Measurements from ENCODE around the gene CREM.
A peak's percentile ranks its signal among the peaks of the same experiment; 100 is the strongest.

The CREM gene

GRCh38 chr10:35153716-35154115 lies 27.1 kb downstream of the CREM start:
- in situ Hi-C loops (cut with MboI; ENCODE audit: low sequenced_read_pairs), result no loop called here

DNA sequence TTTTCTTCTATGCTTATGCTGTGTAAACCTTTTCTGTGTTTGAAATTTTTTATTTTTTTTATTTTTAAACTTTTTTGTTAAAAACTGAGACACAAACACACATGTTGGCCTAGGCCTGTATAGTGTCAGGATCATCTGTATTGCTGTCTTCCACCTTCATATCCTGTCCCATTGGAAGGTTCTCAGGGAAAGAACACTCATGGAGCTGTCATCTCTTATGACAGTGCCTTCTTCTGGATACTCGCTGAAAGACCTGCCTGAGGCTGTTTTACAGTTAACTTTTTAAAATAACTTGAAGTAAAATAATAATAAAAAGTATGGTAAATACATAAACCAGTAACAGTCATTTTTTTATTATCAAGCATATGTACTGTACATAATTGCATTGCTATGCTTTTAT lies 34.1 kb downstream of the CREM start:
- DNase-seq (ENCODE audit: low spot score in 2 of 2), result no peak
- Histone ChIP-seq H3K27me3 (ENCODE audit: low read depth) (no peaks in the 10 kb centered on the region), H3K9me3 (no peaks in the 10 kb centered on the region), H3K4me1 (no peaks in the 10 kb centered on the region), H3K36me3 (replicated peaks) (no peaks in the 10 kb centered on the region), H3K4me3 (no peak overlapping the region)
- in situ Hi-C loops (cut with MboI; ENCODE audit: low sequenced_read_pairs), result no loop called here

More at GRCh38 chr10:35153716-35154115, 27.1 kb downstream of the CREM start:
- Histone ChIP-seq H3K27me3 (ENCODE audit: low read depth) (no peaks in the 10 kb centered on the region), H3K36me3 (replicated peaks) (peaks cover 3% of the 10 kb centered on the region; the same call in 1 of the 2 replicates), H3K4me1 (peaks cover 6% of the 10 kb centered on the region), H3K9me3 (no peaks in the 10 kb centered on the region), H3K4me3 (no peak overlapping the region)
- no peak for DNase-seq (ENCODE audit: low spot score in 2 of 2)

- Histone ChIP-seq H3K4me3 (no peak overlapping the region), H3K9me3 (no peaks in the 10 kb centered on the region), H3K4me1 (no peaks in the 10 kb centered on the region), H3K27me3 (ENCODE audit: low read depth) (no peaks in the 10 kb centered on the region), H3K36me3 (replicated peaks) (no peaks in the 10 kb centered on the region)
- in situ Hi-C loops (cut with MboI; ENCODE audit: low sequenced_read_pairs), result no loop called here
- no peak for DNase-seq (ENCODE audit: low spot score in 2 of 2)
These were observed 35.3 kb downstream of the CREM start for GRCh38 chr10:35161906-35162305.

DNA sequence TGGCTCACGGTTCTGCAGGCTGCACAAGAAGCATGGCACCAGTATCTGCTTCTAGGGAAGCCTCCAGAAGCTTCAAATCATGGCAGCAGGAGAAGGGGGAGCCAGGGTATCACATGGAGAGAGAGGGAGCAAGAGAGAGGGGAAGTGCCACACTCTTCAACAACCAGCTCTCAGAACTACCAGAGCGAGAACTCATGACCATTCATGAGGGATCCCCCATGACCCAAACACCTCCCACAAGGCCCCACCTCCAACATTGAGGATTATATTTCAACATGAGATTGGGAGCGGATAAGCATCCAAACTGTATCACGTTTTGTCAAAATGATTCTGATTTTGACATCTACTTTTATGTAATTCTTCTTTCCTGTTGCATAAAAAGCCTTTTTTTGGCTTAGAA lies 38.5 kb downstream of the CREM start:
- H3K36me3 ChIP-seq (replicated peaks), result no peaks in the 10 kb centered on the region

GRCh38 chr10:35165811-35166210 lies 39.2 kb downstream of the CREM start:
- Histone ChIP-seq H3K4me1 (no peaks in the 10 kb centered on the region), H3K4me3 (no peak overlapping the region), H3K27me3 (ENCODE audit: low read depth) (no peaks in the 10 kb centered on the region), H3K36me3 (replicated peaks) (no peaks in the 10 kb centered on the region), H3K9me3 (no peaks in the 10 kb centered on the region; the same call in 1 of the 2 replicates)
- no peak for DNase-seq (ENCODE audit: low spot score in 2 of 2)
- in situ Hi-C loops (cut with MboI; ENCODE audit: low sequenced_read_pairs), result no loop called here

More for the DNA sequence above, 38.5 kb downstream of the CREM start:
- H3K9me3 ChIP-seq, result no peaks in the 10 kb centered on the region; the same call in 1 of the 2 replicates
- no peaks in the 10 kb centered on the region for H3K27me3 ChIP-seq (ENCODE audit: low read depth)
- DNase-seq (ENCODE audit: low spot score in 2 of 2), result no peak
- in situ Hi-C loops (cut with MboI; ENCODE audit: low sequenced_read_pairs), result no loop called here
- H3K4me3 ChIP-seq, result no peak overlapping the region
- no peaks in the 10 kb centered on the region for H3K4me1 ChIP-seq

DNA sequence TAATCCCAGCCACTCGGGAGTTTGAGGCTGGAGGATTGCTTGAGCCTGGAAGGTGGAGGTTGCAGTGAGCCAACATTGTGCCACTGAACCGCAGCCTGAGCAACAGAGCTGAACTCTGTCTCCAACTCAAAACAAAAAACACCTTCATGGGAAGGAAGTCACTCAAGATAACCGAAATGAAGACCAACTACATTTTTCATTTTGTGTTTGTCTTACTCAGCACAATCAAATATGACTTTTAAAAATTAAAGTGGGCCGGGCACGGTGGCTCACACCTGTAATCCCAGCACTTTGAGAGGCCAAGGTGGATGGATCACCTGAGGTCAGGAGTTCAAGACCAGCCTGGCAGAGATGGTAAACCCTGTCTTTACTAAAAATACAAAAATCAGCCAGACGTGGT lies 40.0 kb downstream of the CREM start:
- H3K27me3 ChIP-seq (ENCODE audit: low read depth), result no peaks in the 10 kb centered on the region
- H3K36me3 ChIP-seq (replicated peaks), result no peaks in the 10 kb centered on the region
- no peak overlapping the region for H3K4me3 ChIP-seq
- no peaks in the 10 kb centered on the region; the same call in 1 of the 2 replicates for H3K9me3 ChIP-seq
- in situ Hi-C loops (cut with MboI; ENCODE audit: low sequenced_read_pairs), result no loop called here
- no peaks in the 10 kb centered on the region for H3K4me1 ChIP-seq
- DNase-seq (ENCODE audit: low spot score in 2 of 2), result no peak

DNA sequence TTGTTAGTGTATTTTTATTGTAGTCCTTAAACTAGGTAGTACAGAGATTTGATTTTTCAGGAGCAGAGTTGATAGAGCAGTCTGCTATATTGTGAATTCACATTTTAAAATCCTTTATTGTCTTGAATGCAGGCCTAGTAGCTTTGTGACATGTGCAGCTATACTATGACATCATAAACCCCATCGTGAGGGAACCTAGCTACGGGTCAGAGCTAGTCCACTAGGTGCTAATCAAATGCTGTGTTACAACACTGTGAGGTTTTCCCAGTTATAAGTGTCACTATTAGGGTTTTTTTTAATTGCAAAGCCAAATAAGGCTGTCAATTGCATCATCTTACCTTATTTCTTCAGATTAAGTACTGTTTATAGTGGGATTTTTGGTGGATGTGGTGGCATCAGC lies 40.7 kb downstream of the CREM start:
- no peak for DNase-seq (ENCODE audit: low spot score in 2 of 2)
- no peaks in the 10 kb centered on the region for H3K4me1 ChIP-seq
- no peaks in the 10 kb centered on the region for H3K27me3 ChIP-seq (ENCODE audit: low read depth)
- no peaks in the 10 kb centered on the region for H3K36me3 ChIP-seq (replicated peaks)
- H3K4me3 ChIP-seq, result no peak overlapping the region
- in situ Hi-C loops (cut with MboI; ENCODE audit: low sequenced_read_pairs), result no loop called here
- no peaks in the 10 kb centered on the region; the same call in 1 of the 2 replicates for H3K9me3 ChIP-seq

DNA sequence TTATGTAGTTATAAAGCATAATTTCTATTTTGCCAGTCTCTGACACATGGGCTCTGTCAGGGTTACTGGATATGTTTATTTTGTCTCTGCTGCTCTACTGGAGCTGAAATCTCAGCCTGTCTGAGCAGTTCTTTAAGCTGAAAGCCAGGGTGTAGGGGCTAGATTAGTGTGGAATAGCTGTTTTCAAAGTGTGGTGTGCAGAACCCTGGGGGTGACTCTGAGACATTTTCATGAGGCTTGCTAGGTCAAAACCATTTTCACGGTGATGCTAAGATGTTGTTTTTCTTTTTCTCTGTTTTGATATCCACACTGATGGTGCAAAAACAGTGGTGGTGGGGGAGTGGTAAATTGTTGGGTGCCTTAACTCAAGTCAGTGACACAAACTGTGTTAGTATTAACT lies 45.5 kb downstream of the CREM start:
- Histone ChIP-seq H3K9me3 (no peaks in the 10 kb centered on the region; the same call in 1 of the 2 replicates), H3K36me3 (replicated peaks) (no peaks in the 10 kb centered on the region), H3K4me1 (no peaks in the 10 kb centered on the region), H3K4me3 (no peak overlapping the region), H3K27me3 (ENCODE audit: low read depth) (no peaks in the 10 kb centered on the region)
- DNase-seq (ENCODE audit: low spot score in 2 of 2), result no peak
- in situ Hi-C loops (cut with MboI; ENCODE audit: low sequenced_read_pairs), result no loop called here

DNA sequence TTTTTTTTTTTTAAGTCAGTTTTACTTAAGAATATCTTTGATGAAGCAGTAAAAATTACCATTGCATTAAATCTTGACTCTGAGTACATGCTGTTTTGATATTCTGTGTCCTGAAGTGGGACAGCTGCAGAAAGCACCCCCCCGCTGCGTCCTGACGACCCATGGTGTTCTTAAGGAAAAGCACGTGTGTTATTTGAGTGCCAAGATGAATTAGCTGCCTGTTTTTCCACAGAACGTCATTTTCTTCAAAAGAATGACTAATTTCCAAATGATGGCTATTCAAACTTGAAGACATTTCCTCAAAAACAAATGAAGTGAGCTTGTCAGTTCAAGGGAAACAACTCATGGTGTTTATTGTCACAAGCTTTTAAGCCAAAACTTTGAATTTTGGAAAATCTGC lies 45.9 kb downstream of the CREM start:
- no peak for DNase-seq (ENCODE audit: low spot score in 2 of 2)
- in situ Hi-C loops (cut with MboI; ENCODE audit: low sequenced_read_pairs), result no loop called here
- Histone ChIP-seq H3K4me3 (no peak overlapping the region), H3K4me1 (no peaks in the 10 kb centered on the region), H3K36me3 (replicated peaks) (no peaks in the 10 kb centered on the region), H3K9me3 (no peaks in the 10 kb centered on the region; the same call in 1 of the 2 replicates), H3K27me3 (ENCODE audit: low read depth) (no peaks in the 10 kb centered on the region)

DNA sequence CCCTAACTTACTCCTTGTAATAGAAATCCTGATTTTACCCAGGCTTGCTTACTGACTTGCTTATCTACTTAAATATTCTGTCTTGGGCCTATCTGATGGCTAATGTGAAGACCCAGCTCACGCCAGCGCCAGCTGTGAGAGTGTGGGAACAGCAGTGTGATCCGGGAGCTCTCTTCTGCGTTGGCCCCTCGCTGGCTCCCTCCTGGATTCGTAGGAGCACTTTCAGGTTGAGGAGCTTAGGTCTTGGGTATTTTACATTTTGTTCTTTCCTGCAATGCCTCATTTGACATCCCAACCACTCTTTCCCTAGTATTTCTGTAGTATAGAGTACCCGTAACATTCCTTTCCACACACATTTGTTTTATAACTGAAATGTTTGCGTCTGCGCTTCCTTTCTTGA lies 51.7 kb downstream of the CREM start:
- DNase-seq (ENCODE audit: low spot score in 2 of 2), result no peak
- no peak overlapping the region for H3K4me3 ChIP-seq
- in situ Hi-C loops (cut with MboI; ENCODE audit: low sequenced_read_pairs), result no loop called here
- H3K9me3 ChIP-seq, result no peaks in the 10 kb centered on the region
- no peaks in the 10 kb centered on the region for H3K36me3 ChIP-seq (replicated peaks)
- H3K4me1 ChIP-seq, result peaks cover 7% of the 10 kb centered on the region
- H3K27me3 ChIP-seq (ENCODE audit: low read depth), result no peaks in the 10 kb centered on the region

GRCh38 chr10:35182631-35183510 lies 56.2 kb downstream of the CREM start:
- DNase-seq (ENCODE audit: low spot score in 2 of 2), result peak in 1 of 2 experiments; percentile 76
- no peak overlapping the region for H3K4me3 ChIP-seq
- peaks cover 10% of the 10 kb centered on the region for H3K4me1 ChIP-seq
- no peaks in the 10 kb centered on the region for H3K27me3 ChIP-seq (ENCODE audit: low read depth)
- no peaks in the 10 kb centered on the region for H3K9me3 ChIP-seq
- in situ Hi-C loops (cut with MboI; ENCODE audit: low sequenced_read_pairs), result no loop called here
- no peaks in the 10 kb centered on the region for H3K36me3 ChIP-seq (replicated peaks)

DNA sequence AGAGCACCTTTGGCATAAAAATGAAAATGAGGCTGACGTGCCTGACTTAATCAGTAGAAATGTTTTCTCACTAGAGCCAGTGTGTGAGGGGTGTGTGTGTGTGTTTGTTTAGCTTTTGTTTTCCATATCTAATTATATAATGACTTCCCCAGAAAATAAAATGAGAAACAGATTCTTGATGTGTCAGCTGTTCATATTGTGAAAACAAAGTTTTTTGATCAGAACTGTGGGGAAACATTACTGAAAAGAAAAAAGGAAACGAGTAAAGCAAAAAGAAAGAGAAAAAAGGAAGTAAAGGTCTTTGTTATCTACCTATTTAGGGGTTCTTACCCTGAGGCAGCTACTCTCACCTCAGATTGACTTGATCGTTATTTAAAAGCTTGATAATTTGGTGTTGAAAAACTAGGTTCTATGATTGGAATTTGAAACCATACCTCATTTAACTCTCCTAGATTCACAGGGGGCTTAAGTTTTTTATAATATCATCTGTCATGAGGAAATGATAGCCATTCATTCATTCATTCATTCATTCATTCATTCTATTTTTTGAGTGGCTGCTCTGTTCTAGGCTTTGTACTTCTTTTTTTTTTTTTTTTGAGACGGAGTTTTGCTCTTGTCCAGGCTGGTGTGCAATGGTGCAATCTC lies 58.0 kb downstream of the CREM start:
- peaks cover 10% of the 10 kb centered on the region for H3K4me1 ChIP-seq
- no peaks in the 10 kb centered on the region for H3K27me3 ChIP-seq (ENCODE audit: low read depth)
- DNase-seq (ENCODE audit: low spot score in 2 of 2), result no peak
- H3K9me3 ChIP-seq, result no peaks in the 10 kb centered on the region
- in situ Hi-C loops (cut with MboI; ENCODE audit: low sequenced_read_pairs), result no loop called here
- H3K36me3 ChIP-seq (replicated peaks), result no peaks in the 10 kb centered on the region
- no peak overlapping the region for H3K4me3 ChIP-seq

DNA sequence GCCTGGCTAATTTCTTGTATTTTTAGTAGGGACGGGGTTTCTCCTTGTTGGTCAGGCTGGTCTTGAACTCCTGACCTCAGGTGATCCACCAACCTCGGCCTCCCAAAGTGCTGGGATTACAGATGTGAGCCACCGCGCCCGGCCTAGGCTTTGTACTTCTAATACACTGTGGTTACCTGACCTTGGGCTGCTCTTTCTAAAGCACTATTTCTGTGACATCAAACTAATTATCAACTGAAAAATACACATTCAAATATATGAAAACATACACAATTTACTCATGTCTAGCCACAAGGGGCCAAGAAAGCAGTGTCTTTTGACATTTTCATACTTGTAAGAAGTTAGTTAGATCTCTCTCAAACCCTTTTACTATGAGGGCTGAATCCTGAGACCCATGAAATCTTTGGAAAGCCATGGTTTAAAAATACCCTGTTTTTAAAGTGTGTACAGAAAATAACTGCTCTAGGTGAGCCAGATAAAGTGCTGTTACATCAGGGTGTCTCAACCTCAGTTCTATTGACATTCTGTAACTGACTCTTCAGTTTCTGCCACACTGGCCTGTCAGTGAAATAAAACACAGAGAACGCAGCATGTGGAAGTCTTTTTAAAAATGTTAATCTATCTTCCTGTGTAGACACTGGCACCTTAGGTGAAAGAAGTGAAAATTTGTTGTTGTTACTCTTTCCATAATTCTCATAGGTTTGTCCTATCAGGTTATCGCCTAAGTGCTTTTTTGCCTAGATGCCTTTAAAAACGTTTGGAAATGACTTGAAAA lies 58.8 kb downstream of the CREM start:
- in situ Hi-C loops (cut with MboI; ENCODE audit: low sequenced_read_pairs), result no loop called here
- H3K36me3 ChIP-seq (replicated peaks), result no peaks in the 10 kb centered on the region
- H3K27me3 ChIP-seq (ENCODE audit: low read depth), result no peaks in the 10 kb centered on the region
- H3K4me1 ChIP-seq, result peaks cover 10% of the 10 kb centered on the region
- DNase-seq (ENCODE audit: low spot score in 2 of 2), result no peak
- H3K9me3 ChIP-seq, result no peaks in the 10 kb centered on the region
- H3K4me3 ChIP-seq, result no peak overlapping the region

- H3K36me3 ChIP-seq (replicated peaks), result no peaks in the 10 kb centered on the region
- no peaks in the 10 kb centered on the region for H3K9me3 ChIP-seq
- no peak for DNase-seq (ENCODE audit: low spot score in 2 of 2)
- in situ Hi-C loops (cut with MboI; ENCODE audit: low sequenced_read_pairs), result no loop called here
- H3K4me1 ChIP-seq, result no peaks in the 10 kb centered on the region
- H3K4me3 ChIP-seq, result no peak overlapping the region
- no peaks in the 10 kb centered on the region for H3K27me3 ChIP-seq (ENCODE audit: low read depth)
These were observed 62.3 kb downstream of the CREM start for GRCh38 chr10:35188954-35189353.

Data from HAP-1 (cell line).